ENCODE data around the gene CDKL5.
A peak's percentile ranks its signal among the peaks of the same experiment; 100 is the strongest.
"Not testable (repeated sequence)": the region's sequence is repeated elsewhere in the genome, so short reads cannot be mapped to it uniquely, and the experiment has no call there.

Gene CDKL5

GRCh38 chrX:18425199-18426003 lies at the start of gene CDKL5:
Gene CDKL5 (plus strand): TSS chrX:18425608. CDS start chrX:18507097, 81,489 bp downstream.
- peak; percentile 77 for DNase-seq (ENCODE audit: low read depth)

- DNase-seq (ENCODE audit: low read depth): no peak
These were observed 47.6 kb upstream of the CDKL5 start for GRCh38 chrX:18377796-18378195.

GRCh38 chrX:18389966-18390365 lies 35.4 kb upstream of the CDKL5 start:
- no peak for DNase-seq (ENCODE audit: low read depth)

- DNase-seq (ENCODE audit: low read depth): no peak
These were observed 34.4 kb upstream of the CDKL5 start for GRCh38 chrX:18390941-18391538.

GRCh38 chrX:18394477-18394876 lies 30.9 kb upstream of the CDKL5 start:
- no peak for DNase-seq (ENCODE audit: low read depth)

GRCh38 chrX:18401848-18402213 lies 23.6 kb upstream of the CDKL5 start:
- DNase-seq (ENCODE audit: low read depth): no peak

GRCh38 chrX:18406531-18407266 lies 18.7 kb upstream of the CDKL5 start:
- no peak for DNase-seq (ENCODE audit: low read depth)

GRCh38 chrX:18410038-18410437 lies 15.4 kb upstream of the CDKL5 start:
- DNase-seq (ENCODE audit: low read depth): no peak

- no peak for DNase-seq (ENCODE audit: low read depth)
These were observed 10.0 kb upstream of the CDKL5 start for GRCh38 chrX:18415386-18415785.

- peak; percentile 48 for DNase-seq (ENCODE audit: low read depth)
These were observed 3.1 kb upstream of the CDKL5 start for GRCh38 chrX:18422325-18422724.

- DNase-seq (ENCODE audit: low read depth): no peak
These were observed 2.5 kb upstream of the CDKL5 start for GRCh38 chrX:18422886-18423285.

GRCh38 chrX:18424482-18425198 lies 768 bp upstream of the CDKL5 start:
- DNase-seq (ENCODE audit: low read depth): no peak

GRCh38 chrX:18426004-18426320 lies 554 bp downstream of the CDKL5 start:
- DNase-seq (ENCODE audit: low read depth): no peak

- no peak for DNase-seq (ENCODE audit: low read depth)
These were observed 2.6 kb downstream of the CDKL5 start for GRCh38 chrX:18428006-18428405.

- DNase-seq (ENCODE audit: low read depth): not testable (repeated sequence)
These were observed 7.9 kb downstream of the CDKL5 start for GRCh38 chrX:18433288-18433687.

GRCh38 chrX:18434896-18435295 lies 9.5 kb downstream of the CDKL5 start:
- DNase-seq (ENCODE audit: low read depth): no peak

- DNase-seq (ENCODE audit: low read depth): no peak
These were observed 10.6 kb downstream of the CDKL5 start for GRCh38 chrX:18436017-18436416.

GRCh38 chrX:18440835-18441234 lies 15.4 kb downstream of the CDKL5 start:
- no peak for DNase-seq (ENCODE audit: low read depth)

- DNase-seq (ENCODE audit: low read depth): no peak
These were observed 16.5 kb downstream of the CDKL5 start for GRCh38 chrX:18441780-18442367.

GRCh38 chrX:18448416-18448815 lies 23.0 kb downstream of the CDKL5 start:
- DNase-seq (ENCODE audit: low read depth): no peak

- DNase-seq (ENCODE audit: low read depth): no peak
These were observed 23.8 kb downstream of the CDKL5 start for GRCh38 chrX:18449236-18449635.

GRCh38 chrX:18455384-18455783 lies 30.0 kb downstream of the CDKL5 start:
- DNase-seq (ENCODE audit: low read depth): no peak

Measured in non-pigmented ciliary epithelial cell (primary cell).